Ectodermal cell (in vitro differentiated cells): Measurements from ENCODE around the gene GPR137.
"Not testable (repeated sequence)": the region's sequence is repeated elsewhere in the genome, so short reads cannot be mapped to it uniquely, and the experiment has no call there.

Experiments
- H3K27ac ChIP-seq: 2 replicates; pipeline ENCODE4 v1.7.0; 2013; ENCODE audit warnings: mild to moderate bottlenecking, low read depth, low read length; ENCODE audit not compliant: insufficient read depth, poor library complexity, severe bottlenecking
- H3K27me3 ChIP-seq: 2 replicates; pipeline ENCODE4 v1.7.0; 2013; ENCODE audit warnings: mild to moderate bottlenecking, low read length; ENCODE audit not compliant: insufficient read depth, control insufficient read depth, poor library complexity, severe bottlenecking
- H3K36me3 ChIP-seq: one replicate; pipeline ENCODE4 v1.7.0; 2013; ENCODE audit warnings: low read length; ENCODE audit not compliant: control insufficient read depth, insufficient read depth
- H3K4me1 ChIP-seq: one replicate; pipeline ENCODE4 v1.7.0; 2013; ENCODE audit warnings: low read length; ENCODE audit not compliant: control insufficient read depth, insufficient read depth
- H3K4me3 ChIP-seq: 2 replicates; pipeline ENCODE4 v1.7.0; 2013; ENCODE audit warnings: low read depth, low read length, control low read depth; ENCODE audit not compliant: insufficient read depth
- H3K9me3 ChIP-seq: 2 replicates; pipeline ENCODE4 v1.7.0; 2013; ENCODE audit warnings: mild to moderate bottlenecking, low read length, moderate library complexity; ENCODE audit not compliant: control insufficient read depth
- WGBS, 2 experiments: methylation state at CpG; one replicate each; pipeline ENCODE4 v1.1.7; 2013; ENCODE audit warnings: missing lambda C conversion rate in 2 of 2; 5-methylcytosine and 5-hydroxymethylcytosine counted together

The GPR137 gene

GRCh38 chr11:64243236-64243854, 42.3 kb upstream of the GPR137 start:
- Histone ChIP-seq H3K27me3 (peaks cover 7% of the 10 kb centered on the region), H3K9me3 (no peaks in the 10 kb centered on the region), H3K4me1 (peaks cover 28% of the 10 kb centered on the region), H3K4me3 (no peak overlapping the region), H3K27ac (no peak overlapping the region), H3K36me3 (peaks cover 5% of the 10 kb centered on the region)
- 91 to 93% methylated on average over 8 of the region's 8 CpGs for WGBS, 2 experiments

GRCh38 chr11:64244107-64244506, 41.5 kb upstream of the GPR137 start:
- Histone ChIP-seq H3K27me3 (peaks cover 7% of the 10 kb centered on the region), H3K9me3 (no peaks in the 10 kb centered on the region), H3K4me1 (peaks cover 28% of the 10 kb centered on the region), H3K36me3 (peaks cover 5% of the 10 kb centered on the region), H3K4me3 (no peak overlapping the region), H3K27ac (no peak overlapping the region)
- 72 to 81% methylated on average over 5 of the region's 5 CpGs for WGBS, 2 experiments

GRCh38 chr11:64244966-64245365, 40.7 kb upstream of the GPR137 start:
- Histone ChIP-seq H3K36me3 (peaks cover 5% of the 10 kb centered on the region), H3K4me3 (peak overlapping the region; percentile 76), H3K4me1 (peaks cover 28% of the 10 kb centered on the region), H3K27ac (no peak overlapping the region), H3K27me3 (peaks cover 7% of the 10 kb centered on the region), H3K9me3 (no peaks in the 10 kb centered on the region)
- 80 to 85% methylated on average over 6 of the region's 6 CpGs for WGBS, 2 experiments

- WGBS, 2 experiments: 39 to 47% methylated on average over 4 to 6 of the region's 6 CpGs
- Histone ChIP-seq H3K4me1 (peaks cover 26% of the 10 kb centered on the region), H3K36me3 (peaks cover 5% of the 10 kb centered on the region), H3K9me3 (no peaks in the 10 kb centered on the region), H3K27ac (no peak overlapping the region), H3K27me3 (peaks cover 7% of the 10 kb centered on the region), H3K4me3 (peak overlapping the region; percentile 76)
Measured at GRCh38 chr11:64245401-64245796, 40.2 kb upstream of the GPR137 start.

GRCh38 chr11:64245797-64246620, 39.6 kb upstream of the GPR137 start:
- 1% methylated on average over 46 of the region's 46 CpGs for WGBS, 2 experiments
- Histone ChIP-seq H3K4me1 (peaks cover 32% of the 10 kb centered on the region), H3K9me3 (no peaks in the 10 kb centered on the region), H3K4me3 (peak overlapping the region; percentile 76), H3K27me3 (peaks cover 10% of the 10 kb centered on the region), H3K36me3 (peaks cover 5% of the 10 kb centered on the region), H3K27ac (no peak overlapping the region)

GRCh38 chr11:64246621-64246870, 39.1 kb upstream of the GPR137 start:
- not testable (repeated sequence) for H3K27ac ChIP-seq, H3K9me3 ChIP-seq, H3K36me3 ChIP-seq
- peak overlapping the region; percentile 77 for H3K4me3 ChIP-seq
- 0% methylated on average over 43 of the region's 43 CpGs for WGBS, 2 experiments
- peaks cover 32% of the 10 kb centered on the region for H3K4me1 ChIP-seq
- peaks cover 10% of the 10 kb centered on the region for H3K27me3 ChIP-seq

- Histone ChIP-seq H3K27ac (peak within 1 kb of the TSS; percentile 86), H3K36me3 (peaks cover 5% of the 10 kb centered on the region), H3K27me3 (peaks cover 10% of the 10 kb centered on the region), H3K4me3 (peak within 1 kb of the TSS; percentile 77), H3K4me1 (peaks cover 31% of the 10 kb centered on the region), H3K9me3 (no peaks in the 10 kb centered on the region)
- 0% methylated on average over 69 to 74 of the region's 74 CpGs for WGBS, 2 experiments
Measured at GRCh38 chr11:64246871-64247728, 38.5 kb upstream of the GPR137 start, which contains the start of gene PPP1R14B. TSS of gene PPP1R14B (minus strand) at chr11:64246943. CDS start at chr11:64246673, 270 bp downstream.

- Histone ChIP-seq H3K27me3 (peaks cover 10% of the 10 kb centered on the region), H3K4me3 (peak overlapping the region; percentile 77), H3K27ac (no peak overlapping the region), H3K4me1 (peaks cover 27% of the 10 kb centered on the region), H3K36me3 (peaks cover 5% of the 10 kb centered on the region), H3K9me3 (no peaks in the 10 kb centered on the region)
- WGBS, 2 experiments: 41% methylated on average over 31 of the region's 31 CpGs
Measured at GRCh38 chr11:64247729-64248531, 37.7 kb upstream of the GPR137 start.

GRCh38 chr11:64248578-64248977, 37.1 kb upstream of the GPR137 start:
- peaks cover 27% of the 10 kb centered on the region for H3K4me1 ChIP-seq
- peaks cover 10% of the 10 kb centered on the region for H3K27me3 ChIP-seq
- peaks cover 1% of the 10 kb centered on the region for H3K36me3 ChIP-seq
- 33 to 41% methylated on average over 7 of the region's 7 CpGs for WGBS, 2 experiments
- H3K27ac ChIP-seq: no peak overlapping the region
- H3K9me3 ChIP-seq: no peaks in the 10 kb centered on the region
- no peak overlapping the region for H3K4me3 ChIP-seq
